Cardiac fibroblast (primary cell): ENCODE results near the gene EPYC.

Source experiments
- DNase-seq, 2 donors: peaks; one replicate each; pipeline versions ENCODE4 v3.0.0 to v3.0.0-alpha.2; 2010; ENCODE audit warnings: low read depth in 2 of 2
- H3K4me3 ChIP-seq, 2 donors: replicated peaks in 1 of 2; 1 replicate in 1 of 2; 2 replicates in 1 of 2; pipeline ENCODE4 v1.5.1; 2011; ENCODE audit warnings: low read depth in 2 of 2, low read length in 2 of 2, mild to moderate bottlenecking in 2 of 2, moderate library complexity in 1 of 2
- TF ChIP-seq, protein P1 (sequence below): IDR thresholded peaks from one replicate; pipeline ENCODE4 v1.5.1; 2011; ENCODE audit warnings: low read depth, mild to moderate bottlenecking, low read length, inconsistent platforms

EPYC gene

DNA sequence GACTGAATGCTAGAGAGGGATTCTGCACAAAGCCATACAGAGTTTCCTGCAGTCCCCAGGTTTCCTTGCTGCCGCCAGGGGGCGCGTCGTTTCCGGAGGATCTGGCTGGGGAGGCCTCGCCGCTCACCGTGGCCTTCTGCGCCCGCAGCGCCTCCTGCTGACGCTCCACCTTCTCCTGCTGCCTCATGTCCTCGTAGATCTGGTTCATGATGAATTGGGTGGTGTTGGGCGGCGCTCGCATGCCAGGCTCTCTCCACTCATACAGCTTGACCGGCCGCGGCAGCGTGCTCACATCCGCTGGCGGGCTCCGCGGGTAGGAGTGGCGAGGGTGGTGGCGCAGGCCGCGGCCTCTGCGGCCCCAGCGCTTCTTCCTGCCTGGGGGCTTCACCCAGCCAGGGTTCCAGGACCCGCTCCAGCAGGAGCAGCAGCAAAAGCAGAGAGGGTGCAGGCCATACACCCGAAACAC, 50.8 kb downstream of the EPYC start:
- peak; percentile 11 to 34 for DNase-seq
- H3K4me3 ChIP-seq: no peak overlapping the region
- TF ChIP-seq, protein P1, sequence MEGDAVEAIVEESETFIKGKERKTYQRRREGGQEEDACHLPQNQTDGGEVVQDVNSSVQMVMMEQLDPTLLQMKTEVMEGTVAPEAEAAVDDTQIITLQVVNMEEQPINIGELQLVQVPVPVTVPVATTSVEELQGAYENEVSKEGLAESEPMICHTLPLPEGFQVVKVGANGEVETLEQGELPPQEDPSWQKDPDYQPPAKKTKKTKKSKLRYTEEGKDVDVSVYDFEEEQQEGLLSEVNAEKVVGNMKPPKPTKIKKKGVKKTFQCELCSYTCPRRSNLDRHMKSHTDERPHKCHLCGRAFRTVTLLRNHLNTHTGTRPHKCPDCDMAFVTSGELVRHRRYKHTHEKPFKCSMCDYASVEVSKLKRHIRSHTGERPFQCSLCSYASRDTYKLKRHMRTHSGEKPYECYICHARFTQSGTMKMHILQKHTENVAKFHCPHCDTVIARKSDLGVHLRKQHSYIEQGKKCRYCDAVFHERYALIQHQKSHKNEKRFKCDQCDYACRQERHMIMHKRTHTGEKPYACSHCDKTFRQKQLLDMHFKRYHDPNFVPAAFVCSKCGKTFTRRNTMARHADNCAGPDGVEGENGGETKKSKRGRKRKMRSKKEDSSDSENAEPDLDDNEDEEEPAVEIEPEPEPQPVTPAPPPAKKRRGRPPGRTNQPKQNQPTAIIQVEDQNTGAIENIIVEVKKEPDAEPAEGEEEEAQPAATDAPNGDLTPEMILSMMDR: peak; percentile 39

DNA sequence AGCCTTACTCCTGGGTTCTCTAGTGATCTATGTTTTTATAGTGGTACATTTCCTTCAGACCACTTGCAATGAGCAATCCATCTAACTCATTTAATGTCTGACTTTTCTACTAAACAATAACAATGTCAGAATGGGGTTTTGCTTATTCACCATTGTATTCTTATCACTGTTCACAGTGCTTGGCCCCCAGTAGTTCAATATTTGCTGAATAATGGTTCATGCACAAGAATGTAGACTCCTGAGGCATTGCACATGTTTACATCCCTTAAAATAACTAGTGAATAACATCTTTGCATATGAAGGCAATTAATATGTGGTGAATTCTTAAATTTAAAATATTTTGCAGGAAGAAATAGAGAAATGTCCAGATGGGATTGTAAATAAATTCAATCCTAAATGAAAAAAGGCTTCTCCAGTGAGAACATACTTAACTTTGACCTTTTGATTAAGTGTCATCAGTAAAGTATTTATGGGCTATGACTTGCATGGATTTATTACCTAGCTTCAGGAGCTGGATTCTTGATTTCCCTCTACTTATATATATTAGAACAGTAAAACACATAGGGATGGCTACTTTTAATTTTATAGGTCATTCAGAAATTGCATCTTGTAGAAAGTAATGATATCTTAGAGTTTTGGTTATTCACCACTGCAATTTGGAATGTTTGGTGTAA, 53.2 kb downstream of the EPYC start:
- DNase-seq: no peak
- TF ChIP-seq, protein P1: no peak
- H3K4me3 ChIP-seq: no peak overlapping the region

DNA sequence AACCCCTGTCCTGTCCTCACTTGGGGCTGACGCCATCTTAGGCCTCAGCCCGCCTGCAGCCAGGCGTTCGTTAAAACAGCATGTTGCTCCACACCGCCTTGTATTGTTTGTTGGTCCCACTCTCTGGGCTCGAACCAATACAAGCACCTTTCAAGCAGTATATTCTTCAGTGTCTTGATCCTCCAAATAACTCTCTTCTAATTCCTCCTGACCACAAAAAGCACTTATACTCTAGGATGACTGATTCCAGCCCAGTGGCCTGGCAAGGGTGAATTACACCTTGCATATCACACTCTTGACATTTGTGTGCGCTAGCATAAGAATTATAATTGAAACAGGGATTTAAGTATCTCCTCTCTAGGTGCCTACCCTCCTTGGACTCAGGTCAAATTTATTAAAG, 56.9 kb downstream of the EPYC start:
- TF ChIP-seq, protein P1: no peak
- no peak overlapping the region for H3K4me3 ChIP-seq
- no peak for DNase-seq

DNA sequence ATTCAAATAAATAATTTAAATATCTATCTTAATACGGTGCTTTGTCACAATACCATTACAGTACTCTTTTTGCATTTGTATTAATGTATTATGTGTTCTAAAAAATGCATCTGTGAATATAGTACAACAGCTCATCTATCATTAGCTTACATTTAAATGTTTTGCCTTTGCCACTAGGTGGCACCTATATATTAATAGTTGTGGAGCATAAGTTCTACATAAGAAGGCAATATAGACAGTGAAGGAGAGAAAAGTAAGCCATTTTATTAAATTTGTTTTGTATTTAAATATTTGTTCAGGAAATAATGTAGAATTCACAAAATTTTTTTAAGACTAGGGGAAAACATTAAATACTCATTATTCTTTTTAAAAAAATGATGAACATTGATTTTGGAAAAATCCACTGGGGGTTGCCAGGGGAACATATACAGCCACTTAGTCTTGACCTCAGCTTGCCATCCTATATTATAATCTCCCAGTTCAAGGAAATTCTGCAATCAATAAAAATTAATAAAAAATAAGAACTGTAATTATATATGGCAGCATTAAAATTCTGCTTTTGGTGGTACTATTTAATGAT, 59.6 kb downstream of the EPYC start:
- TF ChIP-seq, protein P1: peak; percentile 44
- no peak overlapping the region for H3K4me3 ChIP-seq
- DNase-seq: peak; percentile 57 to 61

DNA sequence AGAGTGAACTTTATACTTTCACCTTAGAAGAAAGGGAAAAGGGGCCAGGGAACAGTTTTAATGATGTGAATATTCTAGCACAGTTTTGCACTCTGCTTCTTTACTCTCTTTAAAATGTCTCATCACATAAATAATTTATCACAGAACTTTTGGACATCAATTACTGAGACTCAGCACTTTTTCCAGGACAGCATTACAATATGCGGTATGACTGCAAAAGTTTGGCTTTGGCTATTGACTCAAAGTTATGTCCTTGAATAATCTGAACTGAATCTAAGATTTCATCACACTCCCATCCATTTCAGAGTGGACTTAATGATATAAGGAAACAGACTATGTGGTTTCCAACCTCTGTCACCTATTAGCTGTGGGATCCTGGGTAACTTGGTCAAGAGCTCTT, 61.5 kb downstream of the EPYC start:
- no peak overlapping the region for H3K4me3 ChIP-seq
- TF ChIP-seq, protein P1: no peak
- DNase-seq: no peak

DNA sequence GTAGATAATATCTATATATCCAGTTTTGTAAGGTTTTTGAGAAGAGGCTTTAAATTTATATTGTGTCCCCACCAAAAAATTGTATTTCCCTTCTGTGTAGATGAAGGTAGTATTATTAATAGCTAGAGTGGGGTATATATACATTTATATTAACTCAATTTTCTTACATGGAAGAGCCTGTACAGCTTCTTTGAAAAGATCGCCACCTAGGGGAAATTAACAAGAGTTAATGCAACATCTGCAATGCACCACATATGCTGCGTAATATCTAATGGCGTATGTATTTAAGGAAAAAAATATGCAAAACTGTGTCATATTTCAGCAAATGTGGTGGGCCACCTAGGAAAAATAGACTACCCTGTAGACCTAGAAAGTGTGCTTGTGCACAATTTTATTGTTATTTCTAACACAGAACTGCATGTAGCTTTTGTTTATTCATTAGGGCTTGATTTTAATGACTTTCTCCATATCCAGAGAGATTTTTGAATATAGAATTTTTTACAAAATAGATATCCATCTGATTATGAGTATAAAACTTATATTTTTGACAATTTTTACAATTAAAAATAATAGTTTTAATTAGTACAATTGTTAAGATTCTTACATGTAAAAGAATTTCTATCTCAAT, 63.8 kb downstream of the EPYC start:
- DNase-seq: peak; percentile 82 to 85
- TF ChIP-seq, protein P1: peak; percentile 68

More for the DNA sequence above, 63.8 kb downstream of the EPYC start:
- H3K4me3 ChIP-seq: no peak overlapping the region
